Mucosa of gallbladder (tissue), 1 donor: ENCODE data around the gene GALNT14. TPM values are rescaled to one million over a fixed set of nuclear protein-coding genes. Genes with fewer than 3 reads are reported as not detected.

Experiments used
- total RNA-seq: library from RNA; stranded (reverse); gene quantifications from one replicate; pipeline ENCODE4 v1.2.1, GENCODE V29; 2021
- donor health status: DM: no; HTN: no; CAD: no.

GALNT14 gene
- total RNA-seq, 1 donor from 2014 or later: 7.6 TPM

Other genes with a start within 250 kb of the GALNT14 start
- 0.14 TPM for gene CAPN14, start 79.1 kb upstream of the GALNT14 start, total RNA-seq
- 6.7 TPM for gene EHD3, start 95.7 kb upstream of the GALNT14 start, total RNA-seq